NCI-H446 (cell line): ENCODE data around the gene SERINC2.
"Not testable (repeated sequence)": the region's sequence is repeated elsewhere in the genome, so short reads cannot be mapped to it uniquely, and the experiment has no call there.

Experiments used
- DNase-seq, 2 experiments: peaks; one replicate each; lab custom pipeline; 2025; lab: John Stamatoyannopoulos, UW

The SERINC2 gene

GRCh38 chr1:31383967-31384366 is 29.0 kb upstream of the SERINC2 start:
- DNase-seq = no peak

- not testable (repeated sequence) for DNase-seq
These were observed 26.3 kb upstream of the SERINC2 start for GRCh38 chr1:31386576-31387243.

DNA sequence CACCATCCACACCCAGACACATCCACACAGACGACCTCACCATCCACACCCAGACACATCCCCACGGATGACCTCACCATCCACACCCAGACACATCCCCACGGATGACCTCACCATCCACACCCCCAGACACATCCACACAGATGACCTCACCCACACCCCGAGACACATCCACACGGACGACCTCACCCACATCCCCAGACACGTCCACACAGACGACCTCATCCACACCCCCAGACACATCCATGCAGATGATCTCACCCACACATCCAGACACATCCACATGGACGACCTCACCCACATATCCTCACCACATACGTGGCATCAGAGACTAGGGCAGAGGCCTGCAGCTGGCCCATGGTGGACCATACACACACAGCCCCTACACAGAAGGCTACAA is 25.4 kb upstream of the SERINC2 start:
- DNase-seq = no peak

- no peak for DNase-seq
These were observed 23.4 kb upstream of the SERINC2 start for GRCh38 chr1:31389616-31390015.

- no peak for DNase-seq
These were observed 22.9 kb upstream of the SERINC2 start for GRCh38 chr1:31390071-31390470.

GRCh38 chr1:31393463-31393862 is 19.6 kb upstream of the SERINC2 start:
- DNase-seq = no peak

DNA sequence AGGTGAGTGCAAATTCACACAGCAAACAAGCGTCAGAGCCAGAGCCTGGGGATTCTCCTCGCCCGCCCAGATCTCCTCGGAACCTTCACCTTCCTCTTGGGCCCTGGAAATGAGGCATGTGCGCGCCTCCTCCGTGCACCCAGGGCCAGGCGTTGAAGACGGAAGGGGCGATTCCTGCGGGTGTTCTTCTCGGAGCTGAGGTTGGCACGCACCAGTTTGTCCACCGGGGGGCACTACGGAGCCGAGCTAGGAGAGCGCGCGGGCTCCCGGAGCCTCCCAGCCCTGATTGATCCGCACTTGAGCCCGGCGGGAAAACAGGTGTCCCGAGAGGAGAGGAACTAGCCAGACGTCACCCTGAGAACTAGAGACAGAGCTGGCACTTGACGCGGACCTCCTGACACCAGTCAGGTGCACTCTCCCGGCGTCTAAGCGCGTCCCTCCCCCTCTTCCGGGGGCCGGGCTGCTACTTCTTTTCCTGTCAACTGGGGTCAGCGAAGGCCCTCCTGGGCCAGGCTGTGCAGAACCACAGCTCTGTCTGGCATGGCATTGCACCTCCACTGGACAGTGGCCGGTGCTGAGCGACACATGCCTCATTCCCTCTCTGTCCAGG is 18.3 kb upstream of the SERINC2 start:
- DNase-seq = peak; percentile 71 to 90

GRCh38 chr1:31396633-31397351 is 16.2 kb upstream of the SERINC2 start:
- DNase-seq = no peak

GRCh38 chr1:31397360-31398095 is 15.5 kb upstream of the SERINC2 start:
- DNase-seq = no peak

- no peak for DNase-seq
These were observed 14.8 kb upstream of the SERINC2 start for GRCh38 chr1:31398246-31398645.

- DNase-seq = no peak
These were observed 13.0 kb upstream of the SERINC2 start for GRCh38 chr1:31399976-31400375.

DNA sequence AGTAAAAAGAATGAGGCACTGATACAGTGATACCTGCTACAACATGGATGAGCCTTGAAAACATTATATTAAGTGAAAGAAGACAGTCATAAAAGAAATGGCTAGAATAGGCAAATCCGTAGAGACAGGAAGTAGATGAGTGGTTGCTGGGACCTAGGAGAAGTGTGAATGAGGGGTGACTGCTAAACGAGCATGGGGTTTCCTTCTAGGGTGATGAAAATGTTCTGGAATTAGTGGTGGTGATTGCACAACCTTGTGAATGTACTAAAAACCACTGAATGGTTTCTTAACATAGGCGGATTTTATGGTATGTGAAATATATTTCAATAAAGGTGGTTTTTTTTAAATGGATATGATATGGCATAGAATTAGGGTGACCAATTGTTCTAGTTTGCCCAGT is 12.6 kb upstream of the SERINC2 start:
- DNase-seq = no peak

DNA sequence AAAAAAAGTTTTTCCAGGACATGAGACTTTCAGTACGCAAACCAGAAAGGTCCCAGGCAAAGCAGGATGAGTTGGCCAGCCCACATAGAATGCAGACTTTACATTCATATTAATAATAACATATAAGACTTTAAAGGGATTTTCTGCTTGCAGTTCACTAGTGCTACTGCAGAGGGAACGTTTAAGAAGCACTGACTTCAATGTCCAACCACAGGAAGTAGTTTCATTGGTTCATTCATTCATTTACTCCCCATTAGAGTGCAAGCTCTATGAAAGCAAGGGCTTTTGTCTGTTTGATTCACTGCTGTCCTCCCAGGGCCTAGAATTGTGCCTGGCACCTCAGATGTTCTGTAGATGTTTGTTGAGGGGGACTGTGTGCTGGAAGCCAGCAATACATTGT is 11.8 kb upstream of the SERINC2 start:
- no peak for DNase-seq

DNA sequence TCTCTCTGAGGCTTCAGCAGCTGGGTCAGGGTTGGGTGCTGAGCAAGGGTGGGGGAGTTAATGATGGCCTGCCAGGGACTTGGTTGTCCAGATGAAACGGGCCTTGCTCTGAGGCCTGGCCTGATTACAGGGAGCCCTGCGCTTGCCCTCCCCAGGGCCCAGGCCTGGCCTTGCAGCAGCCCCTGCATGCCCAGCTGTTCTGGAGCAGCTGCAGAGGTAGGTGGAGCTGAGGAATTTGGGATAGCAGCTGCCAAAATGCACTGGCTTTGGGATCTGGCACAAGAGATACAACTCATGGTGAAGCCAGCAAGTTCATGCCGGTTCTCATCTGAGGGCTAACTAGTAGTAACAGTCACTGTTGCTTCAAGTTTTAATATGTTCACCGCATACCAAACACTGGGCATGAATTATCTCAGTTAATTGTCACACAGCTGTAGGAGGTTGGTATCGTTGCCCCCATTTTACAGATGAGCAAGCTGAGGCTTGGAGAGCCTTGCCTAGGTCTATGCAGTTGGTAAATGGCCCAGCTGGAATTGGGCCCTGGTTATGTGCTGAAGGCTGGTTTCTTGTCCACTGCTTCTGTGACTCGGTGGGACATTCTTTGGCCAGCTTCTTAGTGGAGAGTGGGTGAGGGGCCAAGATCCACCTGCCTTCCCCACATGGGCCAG is 7.3 kb upstream of the SERINC2 start:
- no peak for DNase-seq

- no peak for DNase-seq
These were observed 5.9 kb upstream of the SERINC2 start for GRCh38 chr1:31407029-31407626.

DNA sequence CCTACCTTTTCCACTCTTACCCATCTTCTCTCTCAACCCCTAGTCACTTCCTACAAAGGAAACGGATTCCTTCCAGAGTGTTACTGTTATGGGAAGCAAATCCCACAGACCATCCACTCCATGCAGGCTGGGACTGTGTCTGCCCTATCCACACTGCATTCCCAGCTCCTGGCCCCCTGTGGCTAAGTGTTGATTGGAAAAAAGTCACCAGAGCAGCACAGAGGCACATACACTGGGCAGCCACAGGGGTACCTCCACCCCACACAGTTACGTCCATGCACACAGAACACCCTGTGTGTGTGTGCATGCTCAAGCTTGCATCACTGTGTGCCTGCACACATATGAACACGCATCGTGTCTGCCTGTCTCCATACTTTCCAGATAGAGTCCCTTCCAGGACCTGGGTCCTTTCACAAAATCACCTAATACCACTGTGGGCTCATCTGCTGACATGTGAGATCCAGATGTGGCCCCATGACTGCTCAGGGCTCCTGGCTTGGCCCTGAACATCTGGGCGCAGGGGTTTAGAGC is 4.2 kb upstream of the SERINC2 start:
- no peak for DNase-seq

- no peak for DNase-seq
These were observed 2.8 kb upstream of the SERINC2 start for GRCh38 chr1:31409946-31410858.

- DNase-seq = no peak
These were observed 2.1 kb upstream of the SERINC2 start for GRCh38 chr1:31410871-31411270.

DNA sequence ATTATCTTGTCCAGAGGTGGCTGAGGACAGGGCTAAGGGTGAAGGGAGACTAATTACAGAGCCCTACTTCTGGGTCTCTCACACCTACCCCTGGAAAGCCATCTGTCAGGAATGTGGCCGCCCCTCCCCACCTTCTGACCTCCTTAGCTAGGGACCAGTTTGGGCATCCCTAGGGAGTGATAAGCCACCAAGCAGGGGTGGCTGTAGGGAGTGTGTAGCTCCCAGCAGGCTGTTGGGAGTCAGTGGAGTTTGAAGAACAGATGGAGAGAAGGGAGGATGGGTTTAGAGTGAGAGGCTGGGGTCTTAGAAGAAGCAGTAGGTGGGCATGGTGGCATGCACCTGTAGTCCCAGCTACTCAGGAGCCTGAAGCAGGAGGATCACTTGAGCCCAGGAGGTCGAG is 808 bp upstream of the SERINC2 start:
- no peak for DNase-seq

GRCh38 chr1:31413405-31414001 is 490 bp downstream of the SERINC2 start:
- peak in 1 of 2 experiments; percentile 44 for DNase-seq
